GM19193 (cell line): Measurements from ENCODE around the gene GGNBP2.

Experiments
- POLR2A ChIP-seq: IDR thresholded peaks from 4 replicates; pipeline ENCODE4 v1.6.1; 2011; ENCODE audit not compliant: insufficient read depth, insufficient read length; ENCODE audit errors: extremely low read depth

GGNBP2 gene, protein sequence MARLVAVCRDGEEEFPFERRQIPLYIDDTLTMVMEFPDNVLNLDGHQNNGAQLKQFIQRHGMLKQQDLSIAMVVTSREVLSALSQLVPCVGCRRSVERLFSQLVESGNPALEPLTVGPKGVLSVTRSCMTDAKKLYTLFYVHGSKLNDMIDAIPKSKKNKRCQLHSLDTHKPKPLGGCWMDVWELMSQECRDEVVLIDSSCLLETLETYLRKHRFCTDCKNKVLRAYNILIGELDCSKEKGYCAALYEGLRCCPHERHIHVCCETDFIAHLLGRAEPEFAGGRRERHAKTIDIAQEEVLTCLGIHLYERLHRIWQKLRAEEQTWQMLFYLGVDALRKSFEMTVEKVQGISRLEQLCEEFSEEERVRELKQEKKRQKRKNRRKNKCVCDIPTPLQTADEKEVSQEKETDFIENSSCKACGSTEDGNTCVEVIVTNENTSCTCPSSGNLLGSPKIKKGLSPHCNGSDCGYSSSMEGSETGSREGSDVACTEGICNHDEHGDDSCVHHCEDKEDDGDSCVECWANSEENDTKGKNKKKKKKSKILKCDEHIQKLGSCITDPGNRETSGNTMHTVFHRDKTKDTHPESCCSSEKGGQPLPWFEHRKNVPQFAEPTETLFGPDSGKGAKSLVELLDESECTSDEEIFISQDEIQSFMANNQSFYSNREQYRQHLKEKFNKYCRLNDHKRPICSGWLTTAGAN

GRCh38 chr17:36544307-36545076 is at the start of gene GGNBP2:
TSS of gene GGNBP2 (plus strand) at chr17:36544919. CDS start at chr17:36545725, 806 bp downstream.
- TF ChIP-seq POLR2A: peak; percentile 88

DNA sequence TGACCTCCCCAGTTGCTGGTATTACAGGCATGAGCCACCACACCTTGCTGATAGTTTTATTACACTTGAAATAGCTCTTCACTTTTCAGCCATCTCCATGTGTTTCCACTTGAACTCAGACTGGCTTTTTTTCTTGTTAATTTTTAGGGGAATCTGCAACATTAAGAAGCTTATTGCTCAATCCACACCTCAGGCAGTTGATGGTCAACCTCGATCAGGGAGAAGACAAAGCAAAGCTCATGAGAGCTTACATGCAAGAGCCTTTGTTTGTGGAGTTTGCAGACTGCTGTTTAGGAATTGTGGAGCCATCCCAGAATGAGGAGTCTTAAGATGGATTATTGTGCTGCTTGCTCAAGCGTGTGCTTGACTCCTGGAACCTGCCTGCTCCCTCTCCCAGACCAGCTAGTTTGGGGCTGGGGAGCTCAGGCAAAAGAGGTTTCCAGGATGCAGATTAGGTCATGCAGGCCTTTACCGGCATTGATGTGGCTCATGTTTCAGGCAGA is 49.6 kb upstream of the GGNBP2 start:
- TF ChIP-seq POLR2A: no peak

DNA sequence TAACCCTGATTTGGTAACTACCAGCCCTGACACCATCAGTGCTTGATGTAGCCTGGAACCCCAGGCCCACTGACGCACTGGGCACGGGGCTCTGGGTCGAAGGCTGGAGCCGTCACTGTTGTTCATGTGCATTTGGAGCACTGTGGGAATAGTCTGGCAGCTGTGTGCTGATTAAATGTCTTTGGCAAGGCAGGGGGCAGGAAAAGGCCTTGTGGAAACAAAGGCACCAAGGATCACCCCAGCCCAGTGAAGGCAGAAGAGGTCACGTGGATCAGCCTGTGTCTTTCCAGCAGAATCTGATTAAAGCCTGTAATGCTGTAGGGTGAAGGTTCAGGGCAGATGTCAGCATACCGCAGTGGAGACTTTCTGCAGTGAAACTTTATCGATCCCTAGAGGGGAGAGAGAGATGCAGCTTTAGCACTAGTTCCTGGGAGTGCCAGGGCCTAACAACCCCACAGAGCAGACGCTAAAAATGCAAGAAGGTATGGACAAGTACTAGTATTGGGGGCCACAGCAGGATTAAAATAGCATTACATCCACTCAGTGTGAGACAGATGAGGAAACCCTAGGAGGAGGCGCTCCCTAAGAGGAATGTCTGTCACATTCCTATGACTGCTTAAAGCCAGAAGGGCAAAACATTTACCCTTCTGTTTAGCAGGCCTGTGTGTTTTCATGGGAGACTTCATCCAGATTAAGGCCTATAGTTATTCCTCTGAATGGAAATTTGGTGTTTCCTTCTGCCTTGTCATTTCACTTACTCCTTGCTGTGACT is 48.5 kb upstream of the GGNBP2 start:
- TF ChIP-seq POLR2A: no peak

GRCh38 chr17:36498155-36498554 is 46.6 kb upstream of the GGNBP2 start:
- no peak for TF ChIP-seq POLR2A

DNA sequence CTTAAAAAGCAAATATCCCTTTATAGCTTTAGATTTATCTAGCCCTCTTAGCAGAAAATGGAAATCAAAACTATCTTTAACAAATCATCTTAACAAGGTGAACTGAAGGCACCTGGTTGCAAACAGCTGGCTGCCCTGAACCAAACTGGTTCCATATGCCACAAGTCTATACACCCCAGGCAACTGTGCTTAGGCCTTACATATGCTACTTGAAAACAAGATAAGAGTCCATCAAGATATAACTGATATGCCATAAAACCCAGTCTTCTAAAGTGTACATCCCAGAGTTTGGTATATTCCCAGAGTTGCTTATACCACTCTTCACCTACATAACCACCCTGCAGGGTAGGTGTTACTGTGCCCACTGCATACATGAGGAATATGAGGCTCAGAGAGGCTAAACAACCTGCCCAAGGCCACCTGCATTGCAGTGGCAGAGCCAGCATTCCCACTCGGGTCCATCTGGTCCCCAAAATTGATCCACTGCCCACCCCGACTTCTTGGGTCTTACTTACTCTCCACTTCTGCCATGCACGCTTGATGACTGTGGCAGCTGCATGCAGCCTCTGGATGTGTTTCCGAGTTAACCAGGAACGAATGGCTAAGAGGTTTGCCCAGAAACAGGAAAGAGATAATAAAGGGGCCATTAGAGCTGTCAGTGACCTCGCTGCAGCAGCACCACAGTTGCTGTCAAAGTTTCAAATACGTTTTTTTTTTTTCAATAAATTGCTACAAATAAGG is 46.0 kb upstream of the GGNBP2 start:
- TF ChIP-seq POLR2A: no peak

DNA sequence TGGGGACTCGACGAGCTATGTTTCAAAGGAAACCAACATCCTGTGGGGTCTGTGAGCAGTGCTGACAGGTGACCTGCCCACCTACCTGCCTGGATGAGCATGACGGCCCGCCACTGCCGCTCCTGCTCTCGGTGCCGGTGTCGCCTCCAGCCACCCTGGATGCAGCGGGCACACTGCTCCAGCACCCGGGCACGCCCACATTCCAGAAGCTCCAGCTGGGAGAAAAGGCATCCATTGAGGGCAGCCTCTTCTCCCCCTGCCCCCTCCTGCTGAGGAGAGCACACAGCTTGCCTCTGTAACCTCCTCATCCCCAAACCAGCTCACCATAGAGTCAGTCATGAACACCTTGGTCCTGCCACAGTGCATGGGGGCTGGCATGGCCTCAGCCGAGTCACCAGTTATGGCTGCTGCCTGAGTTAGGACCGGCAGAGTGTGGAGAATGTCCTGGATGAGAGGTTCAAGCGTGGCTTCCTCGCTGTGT is 43.9 kb upstream of the GGNBP2 start:
- no peak for TF ChIP-seq POLR2A

DNA sequence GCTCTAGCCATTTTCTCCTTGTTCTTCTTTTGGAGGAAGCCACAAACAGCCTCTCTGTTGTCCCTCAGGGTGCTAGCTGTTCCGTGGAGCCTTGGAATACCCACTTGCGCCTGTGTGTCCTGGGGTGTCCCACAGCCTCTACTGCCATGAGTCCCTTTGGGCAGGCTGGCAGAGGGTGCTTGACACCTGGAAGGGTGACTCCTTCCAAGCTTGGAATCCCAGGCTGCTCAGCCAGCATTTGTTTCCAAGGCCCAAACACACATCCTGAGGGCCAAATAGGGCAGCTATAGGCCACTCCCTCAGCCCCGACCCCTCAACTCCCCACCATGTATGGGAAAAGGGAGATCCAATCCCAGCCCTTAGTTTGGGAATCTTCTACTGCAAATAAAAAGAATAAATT is 43.4 kb upstream of the GGNBP2 start:
- TF ChIP-seq POLR2A: no peak

DNA sequence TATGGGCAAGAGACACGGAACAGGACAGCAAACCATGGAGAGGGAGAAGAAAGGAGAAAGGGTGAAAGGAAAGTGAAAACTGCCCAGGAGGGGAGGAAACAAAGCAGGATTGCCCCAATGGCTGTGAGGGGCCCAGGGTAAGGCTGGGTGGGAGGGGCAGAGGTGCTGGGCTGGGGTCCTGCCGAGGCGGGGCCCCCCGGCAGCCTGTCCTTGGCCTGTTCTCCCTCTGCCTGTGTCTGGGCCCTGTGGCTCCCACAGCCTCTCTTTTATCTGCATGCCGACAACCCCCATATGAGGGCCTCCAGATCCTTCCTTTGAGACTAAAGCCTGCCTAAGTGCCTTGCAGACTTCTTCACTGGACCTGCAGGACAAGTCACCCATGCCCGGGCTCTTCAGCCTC is 42.8 kb upstream of the GGNBP2 start:
- TF ChIP-seq POLR2A: no peak

DNA sequence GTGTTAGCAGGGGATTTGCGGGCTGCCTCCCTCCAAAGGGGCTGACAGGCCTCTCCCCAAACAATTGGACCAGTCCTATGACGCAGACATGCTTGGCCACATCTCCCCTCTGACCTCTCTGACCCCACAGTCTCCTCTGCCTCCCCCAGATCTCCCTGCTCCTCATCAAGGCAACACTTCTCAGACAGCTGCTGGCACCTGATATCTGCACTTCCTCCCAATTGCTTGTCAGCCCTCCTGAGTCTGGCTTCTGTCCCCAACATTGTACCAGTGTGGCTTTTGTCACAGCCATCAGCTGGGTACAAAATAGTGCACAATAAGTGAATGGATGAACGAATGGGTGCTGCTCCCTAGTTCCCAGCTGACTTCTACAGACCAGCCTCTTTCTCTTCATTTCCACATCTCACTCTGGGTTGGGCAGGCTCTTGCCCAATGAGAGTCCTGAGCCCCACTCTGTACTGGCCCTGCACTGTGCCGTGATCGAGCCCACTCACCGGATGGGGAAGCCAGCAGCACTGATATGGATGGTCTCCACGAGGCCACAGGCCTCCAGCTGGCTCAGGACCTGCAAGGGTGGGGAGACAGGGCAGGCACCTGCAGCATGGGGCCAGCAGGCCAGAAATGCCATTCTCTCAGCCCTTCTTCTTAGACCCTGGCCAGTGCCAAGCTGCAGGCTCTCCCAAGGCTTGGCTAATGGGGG is 41.1 kb upstream of the GGNBP2 start:
- no peak for TF ChIP-seq POLR2A

DNA sequence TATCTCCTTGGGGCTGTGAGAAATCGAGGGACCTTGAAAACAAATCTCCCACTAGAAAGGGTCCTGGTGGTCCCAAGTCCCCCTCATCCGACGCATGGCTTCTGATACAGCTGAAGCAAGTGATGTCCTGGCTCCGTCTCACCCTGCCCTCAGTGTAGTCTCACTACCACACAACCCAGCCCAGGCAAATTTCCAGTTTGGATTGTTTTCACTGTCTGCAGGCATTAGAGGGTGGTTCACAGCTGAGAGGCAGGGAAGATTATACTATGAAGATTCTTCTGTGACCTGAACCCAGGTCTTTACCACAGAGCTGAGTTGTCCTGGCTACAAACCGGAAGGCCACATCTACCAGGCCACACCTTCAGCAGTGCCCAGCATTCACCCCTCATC is 40.6 kb upstream of the GGNBP2 start:
- TF ChIP-seq POLR2A: no peak

- no peak for TF ChIP-seq POLR2A
These were observed 39.5 kb upstream of the GGNBP2 start for GRCh38 chr17:36505171-36505570.

DNA sequence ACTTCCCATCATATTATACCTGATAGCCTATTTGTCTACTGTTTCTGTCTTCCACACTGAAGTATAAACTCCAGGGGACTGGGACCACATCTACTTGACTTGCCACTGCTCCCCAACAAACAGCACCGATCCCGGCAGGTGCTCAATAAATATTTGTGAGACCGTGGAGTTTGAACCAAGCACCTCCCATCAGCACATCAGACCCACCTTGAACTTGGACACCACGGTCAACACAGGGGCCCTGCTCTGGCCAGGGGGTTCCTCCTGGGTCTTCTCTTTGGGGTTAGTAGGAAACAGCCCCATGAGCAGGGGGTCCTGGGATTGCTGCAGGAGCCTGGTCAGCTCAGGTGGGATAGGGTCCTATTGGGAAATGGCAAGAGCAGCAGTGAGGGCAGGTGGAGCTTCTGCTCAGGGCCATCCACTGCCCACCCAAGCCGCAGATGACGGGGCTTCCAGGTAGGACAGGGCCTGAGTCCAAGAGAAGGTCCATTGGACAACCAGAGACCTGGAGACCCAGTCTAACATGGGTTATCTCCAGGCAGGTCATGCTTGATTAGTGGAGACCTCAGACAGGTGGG is 38.4 kb upstream of the GGNBP2 start:
- no peak for TF ChIP-seq POLR2A

- no peak for TF ChIP-seq POLR2A
These were observed 37.9 kb upstream of the GGNBP2 start for GRCh38 chr17:36506831-36507230.
